Erythroblast (primary cell): Measurements from ENCODE around the gene ACSL3.

Experiments used
- DNase-seq, 2 experiments: peaks; one replicate each; lab custom pipeline; 2025; lab: John Stamatoyannopoulos, UW
- GATA1 ChIP-seq: IDR thresholded peaks from 2 replicates; pipeline ENCODE4 v1.6.1; 2011; ENCODE audit warnings: low read depth, mild to moderate bottlenecking, control low read depth, low read length, moderate library complexity
- POLR2A ChIP-seq: IDR thresholded peaks from 2 replicates; pipeline ENCODE4 v1.6.1; 2011; ENCODE audit warnings: mild to moderate bottlenecking, low read length

ACSL3 gene

GRCh38 chr2:222860740-222861410, at the start of gene ACSL3:
TSS of gene ACSL3 (plus strand) at chr2:222861036. CDS start at chr2:222908773, 47,737 bp downstream.
- peak; percentile 94 to 96 for DNase-seq
- TF ChIP-seq GATA1 (no peak), POLR2A (peak; percentile 97)

GRCh38 chr2:222811828-222812227, 49.0 kb upstream of the ACSL3 start:
- TF ChIP-seq GATA1 (no peak), POLR2A (no peak)
- no peak for DNase-seq

GRCh38 chr2:222813177-222813843, 47.5 kb upstream of the ACSL3 start:
- TF ChIP-seq GATA1 (no peak), POLR2A (no peak)
- no peak for DNase-seq

GRCh38 chr2:222819722-222820333, 41.0 kb upstream of the ACSL3 start:
- no peak for DNase-seq
- TF ChIP-seq POLR2A (no peak), GATA1 (no peak)

- no peak for DNase-seq
- TF ChIP-seq POLR2A: no peak
- TF ChIP-seq GATA1: no peak
Observed at GRCh38 chr2:222823183-222823930, 37.5 kb upstream of the ACSL3 start.

- TF ChIP-seq POLR2A: no peak
- TF ChIP-seq GATA1: no peak
- DNase-seq: no peak
Observed at GRCh38 chr2:222825031-222825430, 35.8 kb upstream of the ACSL3 start.

GRCh38 chr2:222827417-222827816, 33.4 kb upstream of the ACSL3 start:
- no peak for TF ChIP-seq GATA1
- no peak for TF ChIP-seq POLR2A
- DNase-seq: no peak

- DNase-seq: no peak
- TF ChIP-seq POLR2A (no peak), GATA1 (no peak)
Observed at GRCh38 chr2:222828572-222828971, 32.3 kb upstream of the ACSL3 start.

- TF ChIP-seq POLR2A (no peak), GATA1 (no peak)
- DNase-seq: no peak
Observed at GRCh38 chr2:222830164-222830563, 30.7 kb upstream of the ACSL3 start.

- no peak for TF ChIP-seq POLR2A
- TF ChIP-seq GATA1: no peak
- DNase-seq: no peak
Observed at GRCh38 chr2:222833410-222833809, 27.4 kb upstream of the ACSL3 start.

GRCh38 chr2:222835143-222835822, 25.6 kb upstream of the ACSL3 start:
- TF ChIP-seq GATA1 (no peak), POLR2A (no peak)
- no peak for DNase-seq

GRCh38 chr2:222835823-222836151, 25.0 kb upstream of the ACSL3 start:
- TF ChIP-seq GATA1: no peak
- no peak for TF ChIP-seq POLR2A
- DNase-seq: no peak

GRCh38 chr2:222837643-222838056, 23.2 kb upstream of the ACSL3 start:
- DNase-seq: no peak
- TF ChIP-seq GATA1 (no peak), POLR2A (no peak)
